ENCODE results near the gene TUBGCP4.
A peak's percentile ranks its signal among the peaks of the same experiment; 100 is the strongest.

The TUBGCP4 gene

DNA sequence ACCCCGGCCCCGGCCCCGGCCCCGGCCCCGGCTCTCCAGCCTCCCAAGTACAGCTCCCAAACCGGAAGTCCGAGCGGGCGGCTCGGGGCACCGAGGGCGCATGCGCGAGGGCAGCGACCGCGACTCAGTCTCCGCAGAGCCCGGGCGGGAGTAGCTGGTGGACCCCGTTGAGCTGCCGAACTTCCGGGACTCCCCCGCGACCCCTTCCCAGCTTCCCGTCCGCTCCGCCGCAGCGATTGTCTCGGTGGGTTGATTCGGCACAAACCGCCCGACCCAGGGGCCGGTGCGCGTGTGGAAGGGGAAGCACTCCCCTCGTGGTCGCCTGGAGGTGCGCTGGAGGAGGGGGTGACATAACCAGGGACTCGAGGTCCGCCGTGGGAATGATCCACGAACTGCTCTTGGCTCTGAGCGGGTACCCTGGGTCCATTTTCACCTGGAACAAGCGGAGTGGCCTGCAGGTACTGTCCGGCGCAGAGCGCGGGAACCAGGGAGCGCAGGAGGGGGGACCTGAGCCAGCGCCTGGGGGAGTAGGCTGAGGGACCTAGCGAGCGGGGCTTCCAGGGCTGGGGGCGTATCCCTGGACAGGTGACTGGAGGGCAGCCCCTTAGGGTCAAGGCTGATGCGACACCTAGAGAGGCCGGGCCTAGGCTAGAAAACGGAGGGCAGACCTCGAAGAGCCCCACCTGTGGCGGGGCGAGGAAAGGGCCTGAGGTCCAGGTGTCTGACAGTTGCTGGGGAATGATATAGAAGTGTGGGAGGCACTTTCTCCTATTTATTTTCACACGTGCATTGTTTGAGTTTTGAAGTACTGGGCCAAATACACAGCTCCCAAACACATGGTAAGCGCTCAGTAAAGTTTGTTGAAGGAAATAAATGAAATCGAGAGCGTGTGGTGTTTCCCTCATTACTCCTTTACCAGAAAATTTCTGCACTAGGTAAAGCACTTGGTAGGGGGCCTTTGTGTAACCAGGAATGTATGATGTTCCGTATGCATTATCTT lies at the start of gene TUBGCP4, which contains the start of gene ZSCAN29:
Gene TUBGCP4, plus strand, starts transcription at position 127 of the 1,000 bp plus-strand sequence. Its CDS starts 254 bp downstream, at position 381.
Gene ZSCAN29, minus strand, starts transcription at position 69 of the 1,000 bp plus-strand sequence. CDS start 1,130 bp downstream, outside the sequence.
- peak; percentile 88 for DNase-seq
- peaks cover 81% of the 10 kb centered on the region for H3K36me3 Mint-ChIP-seq (ENCODE audit: low read depth)
- peak within 1 kb of the TSS; percentile 94 for H3K27ac Mint-ChIP-seq
- H3K27me3 Mint-ChIP-seq, result no peaks in the 10 kb centered on the region
- H3K4me3 Mint-ChIP-seq, result peak within 1 kb of the TSS; percentile 92
- peaks cover 22% of the 10 kb centered on the region for H3K9me3 Mint-ChIP-seq
- peaks cover 58% of the 10 kb centered on the region for H3K4me1 Mint-ChIP-seq (ENCODE audit: low read depth)

DNA sequence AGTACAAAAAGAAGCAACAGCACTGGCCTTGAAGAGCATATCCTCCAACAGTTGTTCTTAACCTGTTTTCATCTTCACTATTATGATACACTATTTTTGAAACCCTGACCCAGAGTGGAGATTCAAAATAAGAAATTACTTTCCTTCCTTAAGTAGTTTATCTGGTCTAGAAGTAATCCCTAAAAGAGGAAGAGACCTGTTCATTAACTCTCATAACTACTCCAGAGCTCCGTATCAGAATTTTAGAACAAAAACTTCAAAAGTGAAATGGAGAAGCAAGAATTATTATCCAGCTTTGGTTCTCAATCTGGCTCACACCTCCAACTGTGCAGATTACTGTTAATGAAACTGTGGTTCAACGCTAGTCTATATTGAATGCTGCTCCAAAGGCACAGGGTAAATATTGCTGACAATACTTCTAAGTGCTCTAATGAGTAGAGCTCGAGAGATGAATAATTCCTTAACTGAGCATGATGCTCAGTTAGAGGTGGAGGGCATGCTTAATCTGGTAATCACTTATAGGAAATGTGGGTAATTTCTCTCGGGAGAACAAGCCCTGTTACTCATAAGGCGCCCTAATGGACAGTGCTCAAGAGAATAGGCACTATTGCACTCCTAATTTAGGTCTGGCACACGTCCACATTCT lies 45.7 kb upstream of the TUBGCP4 start:
- Mint-ChIP-seq H3K9me3 (no peaks in the 10 kb centered on the region), H3K27me3 (no peaks in the 10 kb centered on the region), H3K4me1 (ENCODE audit: low read depth) (peaks cover 28% of the 10 kb centered on the region), H3K4me3 (no peak overlapping the region), H3K27ac (no peak overlapping the region), H3K36me3 (ENCODE audit: low read depth) (peaks cover 29% of the 10 kb centered on the region)
- no peak for DNase-seq

DNA sequence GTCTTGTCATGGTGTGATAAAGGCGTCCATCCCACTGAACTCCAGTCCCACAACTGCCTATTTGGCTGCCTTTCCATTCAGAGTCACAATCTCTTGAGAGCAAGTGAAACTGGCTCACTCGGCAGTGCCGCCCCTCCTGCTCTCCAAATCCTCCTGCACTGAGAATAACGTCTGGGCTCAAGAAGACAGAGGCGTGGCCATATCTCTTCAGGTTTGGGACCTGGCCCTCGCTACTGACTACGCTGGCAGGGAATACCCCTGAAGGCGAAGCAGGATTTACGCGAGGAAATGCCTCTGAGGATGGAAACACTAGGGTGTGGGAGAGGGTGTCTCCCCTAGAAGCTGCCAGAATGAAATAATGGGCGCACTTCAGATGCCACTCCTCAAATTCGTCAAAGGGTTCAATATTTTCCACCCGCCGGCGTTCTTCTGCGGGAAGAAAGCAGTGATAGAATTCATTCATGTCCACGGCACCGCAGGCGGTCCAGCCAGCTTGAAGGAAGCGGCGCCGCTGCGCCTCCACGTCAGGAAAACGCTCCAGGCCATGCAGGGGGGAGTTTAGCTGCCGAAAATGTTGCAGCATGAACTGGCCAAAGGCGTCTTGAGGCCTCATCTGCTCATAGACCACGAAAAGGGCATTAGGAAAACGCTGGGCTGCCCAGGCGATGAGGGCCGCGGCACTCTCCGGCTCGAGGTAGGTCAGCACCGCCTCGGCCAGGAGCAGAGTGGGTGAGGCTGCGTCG lies 41.5 kb upstream of the TUBGCP4 start:
- Mint-ChIP-seq H3K36me3 (ENCODE audit: low read depth) (peaks cover 48% of the 10 kb centered on the region), H3K27me3 (no peaks in the 10 kb centered on the region), H3K4me3 (peak overlapping the region; percentile 92), H3K9me3 (no peaks in the 10 kb centered on the region), H3K27ac (peak overlapping the region; percentile 99), H3K4me1 (ENCODE audit: low read depth) (peaks cover 42% of the 10 kb centered on the region)
- DNase-seq, result peak; percentile 31

DNA sequence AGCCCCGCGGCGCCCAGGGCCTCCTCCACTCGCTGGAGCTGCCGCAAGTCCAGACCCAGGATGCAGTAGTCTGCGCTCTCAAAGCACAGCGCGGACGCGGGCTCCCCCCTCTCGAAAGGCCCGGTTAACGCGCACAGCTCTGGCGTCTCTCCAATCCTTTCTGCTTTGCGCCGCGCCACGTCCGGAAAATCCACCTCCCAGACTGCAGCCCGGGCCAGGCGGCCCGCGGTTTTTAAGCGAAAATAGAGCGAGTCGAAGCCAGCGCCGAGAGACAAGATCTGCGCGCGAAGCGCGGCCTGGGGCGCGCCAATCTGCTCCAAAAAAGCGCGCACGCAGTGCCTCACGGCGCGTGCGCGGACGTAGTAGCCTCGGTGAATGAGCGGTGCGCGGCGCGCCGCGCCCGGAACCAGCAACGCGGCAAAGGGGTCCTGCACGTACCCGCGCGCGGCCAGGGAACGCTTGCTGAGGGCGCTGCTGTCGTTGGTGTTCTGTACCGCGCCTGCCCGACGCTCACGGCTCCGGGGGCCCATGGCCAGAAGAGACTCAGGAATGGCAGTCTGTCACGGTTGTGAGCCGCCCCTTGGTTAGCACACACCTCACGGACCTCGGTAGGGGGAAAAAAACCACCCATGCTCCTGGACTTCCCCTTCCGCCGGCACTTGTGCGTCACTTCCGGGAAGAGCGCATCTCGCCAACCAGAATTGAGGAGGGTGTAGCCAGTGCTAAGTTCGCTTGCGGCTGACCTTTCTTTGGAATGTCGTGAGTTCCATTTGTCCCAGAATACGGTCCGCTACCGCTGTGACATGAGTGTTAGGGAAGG lies 40.7 kb upstream of the TUBGCP4 start, which contains the start of gene LCMT2:
Gene LCMT2, minus strand, starts transcription at position 614 of the 820 bp plus-strand sequence. Its CDS starts 84 bp downstream, at position 530.
- H3K36me3 Mint-ChIP-seq (ENCODE audit: low read depth), result peaks cover 54% of the 10 kb centered on the region
- peak within 1 kb of the TSS; percentile 99 for H3K27ac Mint-ChIP-seq
- DNase-seq, result peak; percentile 92
- H3K27me3 Mint-ChIP-seq, result no peaks in the 10 kb centered on the region
- H3K9me3 Mint-ChIP-seq, result no peaks in the 10 kb centered on the region
- H3K4me3 Mint-ChIP-seq, result peak within 1 kb of the TSS; percentile 92
- peaks cover 42% of the 10 kb centered on the region for H3K4me1 Mint-ChIP-seq (ENCODE audit: low read depth)

DNA sequence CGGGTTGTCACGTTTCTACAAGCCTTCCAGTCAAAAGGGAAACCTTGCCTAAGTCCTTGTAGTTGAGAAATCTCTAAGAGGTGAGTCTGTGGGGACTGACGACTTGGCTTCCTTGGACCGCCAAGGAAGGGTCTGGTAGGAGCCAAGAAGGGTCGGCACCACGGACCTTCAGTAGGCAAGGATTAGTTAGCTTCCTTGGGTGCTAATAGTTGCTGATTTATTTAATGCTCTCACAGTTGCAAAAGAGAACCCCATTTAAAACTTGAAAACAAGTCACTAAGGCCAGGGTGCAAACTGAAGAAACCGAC lies 40.2 kb upstream of the TUBGCP4 start:
- Mint-ChIP-seq H3K27ac (peak overlapping the region; percentile 99), H3K27me3 (no peaks in the 10 kb centered on the region), H3K36me3 (ENCODE audit: low read depth) (peaks cover 57% of the 10 kb centered on the region), H3K4me1 (ENCODE audit: low read depth) (peaks cover 39% of the 10 kb centered on the region), H3K4me3 (peak overlapping the region; percentile 92), H3K9me3 (no peaks in the 10 kb centered on the region)
- no peak for DNase-seq

DNA sequence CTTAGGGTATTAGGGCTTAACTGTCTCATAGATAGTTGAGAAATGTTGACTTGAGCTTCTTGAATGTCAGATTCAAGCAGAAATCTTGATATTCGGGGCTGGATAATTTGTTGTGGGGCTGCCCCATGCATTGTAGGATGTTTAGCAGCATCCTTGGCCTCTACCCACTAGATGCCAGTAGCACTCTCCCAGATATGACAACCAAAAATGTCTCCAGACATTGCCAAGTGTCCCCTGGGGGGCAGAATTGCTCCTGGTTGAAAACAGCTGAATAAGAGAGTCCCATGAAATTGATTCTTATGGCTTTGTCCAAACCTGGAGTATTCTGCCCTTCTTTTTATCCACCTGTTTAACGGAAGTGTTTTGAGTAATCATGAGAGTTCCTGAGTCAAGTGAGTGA lies 24.6 kb upstream of the TUBGCP4 start:
- no peak for DNase-seq
- Mint-ChIP-seq H3K27me3 (no peaks in the 10 kb centered on the region), H3K4me3 (no peak overlapping the region), H3K27ac (no peak overlapping the region), H3K9me3 (no peaks in the 10 kb centered on the region), H3K36me3 (ENCODE audit: low read depth) (peaks cover 54% of the 10 kb centered on the region), H3K4me1 (ENCODE audit: low read depth) (no peaks in the 10 kb centered on the region)

- H3K4me1 Mint-ChIP-seq (ENCODE audit: low read depth), result no peaks in the 10 kb centered on the region
- no peak overlapping the region for H3K4me3 Mint-ChIP-seq
- no peak for DNase-seq
- no peak overlapping the region for H3K27ac Mint-ChIP-seq
- peaks cover 58% of the 10 kb centered on the region for H3K36me3 Mint-ChIP-seq (ENCODE audit: low read depth)
- no peaks in the 10 kb centered on the region for H3K27me3 Mint-ChIP-seq
- no peaks in the 10 kb centered on the region for H3K9me3 Mint-ChIP-seq
Measured at GRCh38 chr15:43347114-43347513, 23.8 kb upstream of the TUBGCP4 start.

DNA sequence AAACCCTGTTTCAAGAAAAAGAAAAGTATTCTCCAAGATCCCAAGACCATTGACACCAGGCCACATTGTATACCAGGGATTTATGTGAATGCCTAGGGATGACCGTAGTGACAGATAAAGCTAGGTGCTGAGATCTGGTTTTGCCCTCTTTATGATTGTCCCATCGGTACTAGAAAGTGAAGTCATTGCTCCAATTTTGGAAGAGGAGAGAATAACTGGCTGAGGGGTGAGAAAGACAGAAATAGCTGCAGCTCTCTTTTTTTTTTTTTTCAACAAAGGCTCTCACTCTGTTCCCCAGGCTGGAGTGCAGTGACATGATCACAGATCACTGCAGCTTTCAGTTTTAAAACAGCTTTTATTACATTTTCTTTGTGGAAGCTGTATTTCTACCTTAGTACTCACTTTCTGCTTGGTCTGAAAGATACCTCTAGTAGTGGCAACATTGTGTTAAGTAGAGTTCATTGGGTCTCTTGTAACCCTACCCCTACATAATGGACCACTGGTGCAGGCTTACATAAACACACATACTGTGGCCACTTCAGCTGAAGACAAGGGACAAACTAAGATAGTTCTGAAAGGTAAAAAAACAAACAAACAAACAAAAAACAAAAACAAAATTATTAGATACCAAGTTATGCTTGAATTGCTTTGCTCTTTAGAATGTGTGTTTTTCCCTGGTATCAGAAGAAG lies 18.1 kb upstream of the TUBGCP4 start:
- H3K27me3 Mint-ChIP-seq, result no peaks in the 10 kb centered on the region
- H3K36me3 Mint-ChIP-seq (ENCODE audit: low read depth), result peaks cover 71% of the 10 kb centered on the region
- H3K27ac Mint-ChIP-seq, result no peak overlapping the region
- peaks cover 12% of the 10 kb centered on the region for H3K4me1 Mint-ChIP-seq (ENCODE audit: low read depth)
- no peak overlapping the region for H3K4me3 Mint-ChIP-seq
- H3K9me3 Mint-ChIP-seq, result no peaks in the 10 kb centered on the region
- DNase-seq, result no peak

GRCh38 chr15:43360821-43361220 lies 10.1 kb upstream of the TUBGCP4 start:
- Mint-ChIP-seq H3K9me3 (peaks cover 45% of the 10 kb centered on the region), H3K27ac (no peak overlapping the region), H3K36me3 (ENCODE audit: low read depth) (peaks cover 95% of the 10 kb centered on the region), H3K27me3 (no peaks in the 10 kb centered on the region), H3K4me3 (no peak overlapping the region), H3K4me1 (ENCODE audit: low read depth) (peaks cover 2% of the 10 kb centered on the region)
- no peak for DNase-seq

GRCh38 chr15:43361313-43361903 lies 9.5 kb upstream of the TUBGCP4 start:
- no peak for DNase-seq
- Mint-ChIP-seq H3K27ac (no peak overlapping the region), H3K27me3 (no peaks in the 10 kb centered on the region), H3K36me3 (ENCODE audit: low read depth) (peaks cover 95% of the 10 kb centered on the region), H3K9me3 (peaks cover 49% of the 10 kb centered on the region), H3K4me3 (no peak overlapping the region), H3K4me1 (ENCODE audit: low read depth) (peaks cover 3% of the 10 kb centered on the region)

- H3K9me3 Mint-ChIP-seq, result peaks cover 25% of the 10 kb centered on the region
- H3K36me3 Mint-ChIP-seq (ENCODE audit: low read depth), result peaks cover 83% of the 10 kb centered on the region
- H3K27ac Mint-ChIP-seq, result peak overlapping the region; percentile 94
- H3K4me3 Mint-ChIP-seq, result peak overlapping the region; percentile 92
- H3K4me1 Mint-ChIP-seq (ENCODE audit: low read depth), result peaks cover 56% of the 10 kb centered on the region
- no peaks in the 10 kb centered on the region for H3K27me3 Mint-ChIP-seq
- no peak for DNase-seq
Measured at GRCh38 chr15:43370310-43370974, 459 bp upstream of the TUBGCP4 start.

GRCh38 chr15:43376017-43376705 lies 5.3 kb downstream of the TUBGCP4 start:
- Mint-ChIP-seq H3K27me3 (no peaks in the 10 kb centered on the region), H3K36me3 (ENCODE audit: low read depth) (peaks cover 85% of the 10 kb centered on the region), H3K9me3 (no peaks in the 10 kb centered on the region), H3K4me1 (ENCODE audit: low read depth) (peaks cover 27% of the 10 kb centered on the region), H3K4me3 (no peak overlapping the region), H3K27ac (no peak overlapping the region)
- peak; percentile 41 for DNase-seq

Data from activated T-cell treated with anti-CD3 and anti-CD28 coated beads, Interleukin-2, amount 50 U/mL, for 24 hours (primary cell).